GM21529 (cell line): ENCODE results near the gene YTHDF1.

ENCODE experiments used
- ATAC-seq: cut with Tn5 transposase; IDR thresholded peaks from one replicate; pipeline ENCODE4 v1.9.1; 2021; ENCODE audit not compliant: unreplicated experiment

Gene YTHDF1

DNA sequence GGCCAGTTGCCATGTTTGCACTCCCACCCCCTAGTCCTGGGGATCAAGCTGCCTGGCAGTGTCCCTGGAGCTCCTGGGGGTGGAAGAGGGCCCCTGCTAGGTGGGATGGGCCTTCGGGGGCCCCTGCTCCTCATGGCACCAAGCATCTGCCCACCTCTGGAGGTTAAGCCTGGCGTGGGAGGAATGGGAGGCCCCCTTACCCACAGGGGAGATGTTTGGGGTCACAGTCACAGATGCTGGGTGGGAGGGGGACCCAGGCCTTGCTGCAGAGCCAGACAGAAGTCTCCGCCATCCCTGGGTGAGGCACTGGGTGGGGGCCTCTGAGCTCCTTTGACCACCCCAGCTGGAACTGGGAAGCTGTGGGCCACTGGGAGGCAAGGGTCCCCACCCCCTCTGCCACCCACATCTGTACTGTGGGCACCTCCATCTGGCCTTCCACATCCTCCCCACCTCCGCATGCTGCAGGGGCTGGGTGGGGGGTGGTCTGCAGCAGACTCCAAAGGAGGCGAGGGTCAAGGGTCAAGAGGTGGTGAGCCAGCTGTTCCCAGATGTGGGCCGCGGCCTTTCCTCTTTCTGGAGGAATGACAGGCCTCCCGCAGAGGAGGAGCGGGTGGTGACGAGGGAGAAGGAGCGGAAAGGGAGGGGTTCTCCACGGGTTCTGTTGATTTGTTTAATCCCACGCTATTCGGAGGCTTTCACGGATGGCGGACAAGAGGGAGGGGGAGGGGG is 41.5 kb downstream of the YTHDF1 start:
- ATAC-seq, result no peak

GRCh38 chr20:63173552-63174191 is 42.3 kb downstream of the YTHDF1 start:
- ATAC-seq, result no peak

GRCh38 chr20:63172726-63173125 is 43.2 kb downstream of the YTHDF1 start:
- ATAC-seq, result no peak

DNA sequence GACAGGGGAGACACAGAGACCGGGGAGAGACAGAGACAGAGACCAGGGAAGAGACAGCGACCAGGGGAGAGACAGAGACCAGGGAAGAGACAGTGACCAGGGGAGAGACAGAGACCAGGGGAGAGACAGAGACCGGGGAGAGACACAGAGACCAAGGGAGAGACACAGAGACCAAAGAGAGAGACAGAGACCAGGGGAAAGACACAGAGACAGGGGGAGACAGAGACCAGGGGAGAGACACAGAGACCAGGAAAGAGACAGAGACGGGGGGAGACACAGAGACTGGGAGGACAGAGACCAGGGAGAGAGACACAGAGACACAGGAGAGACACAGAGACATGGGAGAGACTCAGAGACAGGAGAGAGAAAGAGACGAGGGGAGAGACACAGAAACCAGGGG is 43.9 kb downstream of the YTHDF1 start:
- no peak for ATAC-seq

- no peak for ATAC-seq
Observed at GRCh38 chr20:63169681-63170080, 46.2 kb downstream of the YTHDF1 start.

- ATAC-seq, result no peak
Observed at GRCh38 chr20:63168861-63169260, 47.1 kb downstream of the YTHDF1 start.

DNA sequence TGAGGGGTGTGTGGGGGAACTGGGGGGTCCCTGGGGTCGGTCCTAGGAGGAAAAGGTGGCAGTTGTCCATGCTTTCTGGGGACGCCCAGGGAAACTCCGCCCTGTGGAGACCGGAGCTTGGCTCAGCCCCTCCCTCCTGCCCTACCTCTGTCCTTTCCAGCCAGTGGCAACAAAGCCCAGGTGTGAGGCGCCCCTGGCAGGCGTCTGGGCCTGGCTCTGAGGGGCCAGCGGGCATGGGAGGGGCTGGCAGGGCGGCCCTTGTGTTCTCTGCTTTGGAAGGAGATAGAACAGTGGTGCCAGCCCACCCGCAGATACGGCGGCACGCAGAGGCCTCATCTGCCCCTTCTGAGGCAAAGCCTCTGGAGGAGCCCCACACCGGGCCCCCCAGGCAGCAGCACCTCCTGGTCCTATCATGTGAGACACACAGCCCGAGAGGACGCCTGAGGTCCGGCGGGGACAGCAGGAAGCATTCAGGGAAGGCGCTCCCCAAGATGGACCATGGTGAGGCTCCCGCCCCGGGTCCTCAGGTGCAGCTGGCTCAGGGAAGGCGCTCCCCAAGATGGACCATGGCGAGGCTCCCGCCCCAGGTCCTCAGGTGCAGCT is 47.9 kb downstream of the YTHDF1 start:
- no peak for ATAC-seq

DNA sequence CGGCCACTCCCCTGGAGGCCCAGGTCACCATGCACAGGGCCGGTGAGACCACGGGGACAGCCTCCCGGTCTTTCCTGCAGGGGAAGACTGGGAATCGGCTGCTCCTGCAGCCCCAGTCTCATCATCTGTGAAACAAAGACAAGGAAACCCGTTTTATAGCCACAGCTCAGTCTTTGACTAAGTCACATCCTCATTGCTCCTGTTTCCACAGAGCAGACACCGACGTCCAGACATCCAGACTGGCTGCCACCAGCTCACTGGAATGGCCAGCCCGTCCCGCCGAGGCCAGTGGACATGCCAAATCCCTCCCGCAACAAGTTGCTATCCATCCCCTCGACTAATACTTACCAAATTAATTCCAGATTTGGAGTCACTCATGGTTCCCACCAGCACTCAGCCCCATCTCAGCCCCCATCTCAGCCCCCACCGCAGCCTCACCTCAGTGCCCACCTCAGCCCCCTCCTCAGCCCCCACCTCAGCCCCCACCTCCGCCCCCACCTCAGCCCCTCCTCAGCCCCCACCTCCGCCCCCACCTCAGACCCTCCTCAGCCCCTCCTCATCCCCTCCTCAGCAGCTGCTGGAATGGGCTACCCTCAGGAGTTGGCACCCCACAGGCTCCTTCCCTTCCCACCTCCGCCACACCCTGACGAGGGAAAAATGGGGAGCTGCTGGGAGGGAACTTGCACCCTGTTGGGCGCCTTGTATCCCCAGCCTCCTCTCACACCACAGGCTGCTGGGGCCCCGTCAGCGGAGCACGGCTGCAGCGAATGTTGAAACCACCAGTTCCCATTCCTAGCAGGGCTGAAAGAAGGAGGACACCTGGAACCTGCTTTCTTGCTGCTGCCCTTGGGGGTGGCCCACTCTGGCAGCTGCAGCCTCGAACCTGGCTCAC is 48.7 kb downstream of the YTHDF1 start:
- no peak for ATAC-seq

- no peak for ATAC-seq
Observed at GRCh38 chr20:63166193-63167020, 49.5 kb downstream of the YTHDF1 start.

DNA sequence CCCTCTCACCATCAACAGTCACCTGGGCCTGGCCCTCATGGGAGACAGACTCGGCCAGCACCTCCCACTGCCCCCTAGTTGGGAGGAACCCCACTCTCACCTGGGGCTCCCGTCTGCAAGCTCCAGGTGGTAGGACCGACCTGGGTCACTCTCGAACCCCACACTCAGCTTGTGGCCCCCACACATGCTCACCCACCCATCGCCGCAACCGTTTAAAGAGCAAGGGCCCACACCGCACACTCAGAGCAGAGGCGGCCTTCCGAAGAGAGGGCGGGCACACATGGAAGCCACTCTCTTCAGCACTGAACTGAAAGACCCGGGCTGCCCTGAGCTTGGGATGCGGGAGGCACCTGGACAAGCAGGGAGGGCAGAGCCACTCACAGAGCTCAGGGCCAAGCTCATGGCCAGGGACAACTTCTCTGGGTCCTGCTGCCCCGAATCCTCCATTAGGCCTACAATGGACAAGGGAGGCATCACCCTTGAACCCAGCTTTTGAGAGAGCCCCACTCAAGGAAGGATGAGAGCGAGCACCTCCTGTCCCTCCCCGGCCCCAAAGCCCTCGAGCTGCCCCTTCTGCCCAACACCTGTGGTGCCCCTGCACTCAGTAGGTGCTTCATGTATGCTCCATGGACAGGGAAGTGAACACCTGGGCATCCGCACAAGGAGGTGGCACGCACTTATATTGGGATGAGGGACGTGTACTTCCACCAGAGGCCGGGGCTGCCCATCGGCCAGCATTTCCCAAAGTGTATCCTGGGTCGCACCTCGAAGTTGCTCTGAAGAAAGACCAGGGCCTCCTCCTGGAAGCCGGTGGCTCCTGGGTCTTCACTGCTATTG is 50.4 kb downstream of the YTHDF1 start:
- ATAC-seq, result no peak

GRCh38 chr20:63164484-63165355 is 51.2 kb downstream of the YTHDF1 start:
- ATAC-seq, result no peak

DNA sequence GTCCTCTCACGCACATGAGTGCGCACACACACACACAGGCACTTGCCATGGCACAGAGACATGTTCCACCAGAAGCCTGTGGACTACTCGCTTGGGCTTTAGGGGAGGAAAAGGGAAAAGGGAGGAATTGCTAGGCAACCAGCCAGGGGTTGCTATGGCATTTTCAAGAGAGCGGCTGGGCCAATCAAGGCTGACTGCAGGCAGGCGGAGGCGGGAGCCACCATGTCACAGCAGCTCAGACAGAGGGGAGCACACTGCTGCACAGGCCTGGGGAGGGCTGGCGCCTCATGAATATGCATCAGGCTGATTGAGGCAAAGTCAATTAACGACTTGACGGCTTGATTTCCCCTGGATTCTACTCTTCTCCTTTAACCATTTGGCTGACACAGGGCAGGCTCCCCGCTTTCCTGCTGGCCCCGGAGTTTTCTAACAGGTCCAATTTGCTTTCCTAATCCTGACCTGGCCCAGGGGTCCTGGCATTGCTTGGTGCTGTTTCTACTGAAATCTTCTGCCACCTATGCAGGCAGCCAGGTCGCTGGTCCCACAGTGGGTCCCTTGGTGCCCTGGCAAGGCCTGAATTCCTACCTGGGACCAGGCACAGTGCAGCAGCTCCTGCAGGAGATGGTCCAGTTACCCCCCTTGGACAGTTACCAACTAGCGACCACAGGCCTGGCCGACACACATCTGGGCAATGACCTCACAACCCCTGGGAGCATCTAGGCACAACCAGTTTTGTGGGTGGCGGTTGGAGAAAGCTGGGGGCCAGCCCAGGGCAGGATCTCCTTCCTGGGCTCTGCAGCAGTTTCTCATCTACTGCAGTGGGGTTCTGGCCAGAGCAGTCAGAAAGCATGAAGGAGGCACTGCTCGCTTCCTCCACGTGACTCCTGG is 52.1 kb downstream of the YTHDF1 start:
- ATAC-seq, result no peak

DNA sequence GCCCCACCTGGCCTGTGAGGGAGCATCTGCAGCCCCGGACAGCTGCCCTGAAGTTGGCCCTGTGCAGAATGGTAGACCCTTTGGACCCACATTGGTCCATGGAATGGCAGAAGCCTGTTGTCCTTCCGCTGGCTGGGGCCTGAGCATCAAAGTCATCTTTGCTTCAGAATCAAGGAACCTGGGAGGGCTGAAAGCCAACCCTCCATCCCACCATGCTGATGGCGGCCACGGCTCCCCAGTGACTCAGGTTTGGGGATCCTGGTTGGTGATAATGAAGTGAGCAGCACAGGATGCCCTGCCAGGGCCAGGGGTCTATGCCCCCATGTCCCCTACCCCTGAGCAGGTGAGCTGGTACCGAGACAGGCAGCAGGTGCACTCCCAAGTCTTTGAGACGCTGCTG is 52.8 kb downstream of the YTHDF1 start:
- ATAC-seq, result no peak

DNA sequence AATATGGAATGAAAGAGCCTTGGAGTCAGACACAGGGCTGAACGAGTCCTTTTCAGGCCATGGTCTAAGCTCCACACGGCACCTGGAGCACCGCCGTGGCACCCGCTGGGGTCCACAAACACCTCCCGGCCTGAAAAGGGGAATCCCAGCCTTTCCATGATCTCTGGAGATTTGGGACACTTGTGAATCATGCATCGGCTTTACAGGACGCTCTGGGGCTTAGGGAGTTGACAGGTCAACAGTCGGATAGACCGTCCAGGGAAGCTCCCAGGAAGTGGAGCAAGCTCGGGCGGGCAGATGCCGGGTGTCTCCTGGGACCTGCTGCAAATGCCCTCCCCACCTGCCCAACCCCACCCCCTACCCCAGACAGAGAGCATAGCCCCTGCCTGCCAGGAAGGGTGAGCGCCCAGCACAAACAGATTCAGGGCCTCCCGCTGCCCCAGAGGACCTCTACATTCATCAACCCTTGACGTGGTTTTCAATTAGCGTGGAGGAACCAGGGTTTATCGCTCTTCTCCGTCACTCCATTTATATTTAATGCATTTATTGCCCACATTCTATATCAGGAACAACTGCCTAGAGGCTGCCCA is 53.6 kb downstream of the YTHDF1 start:
- ATAC-seq, result no peak

GRCh38 chr20:63161176-63161651 is 54.7 kb downstream of the YTHDF1 start:
- no peak for ATAC-seq

GRCh38 chr20:63160641-63161175 is 55.2 kb downstream of the YTHDF1 start:
- ATAC-seq, result no peak
